GM21737 (cell line): Measurements from ENCODE around the gene CCNL2.
"Not testable (repeated sequence)": the region's sequence is repeated elsewhere in the genome, so short reads cannot be mapped to it uniquely, and the experiment has no call there.

Experiments
- ATAC-seq: cut with Tn5 transposase; IDR thresholded peaks from one replicate; pipeline ENCODE4 v1.9.1; 2021; ENCODE audit warnings: mild to moderate bottlenecking, moderate library complexity; ENCODE audit not compliant: unreplicated experiment

CCNL2 gene

DNA sequence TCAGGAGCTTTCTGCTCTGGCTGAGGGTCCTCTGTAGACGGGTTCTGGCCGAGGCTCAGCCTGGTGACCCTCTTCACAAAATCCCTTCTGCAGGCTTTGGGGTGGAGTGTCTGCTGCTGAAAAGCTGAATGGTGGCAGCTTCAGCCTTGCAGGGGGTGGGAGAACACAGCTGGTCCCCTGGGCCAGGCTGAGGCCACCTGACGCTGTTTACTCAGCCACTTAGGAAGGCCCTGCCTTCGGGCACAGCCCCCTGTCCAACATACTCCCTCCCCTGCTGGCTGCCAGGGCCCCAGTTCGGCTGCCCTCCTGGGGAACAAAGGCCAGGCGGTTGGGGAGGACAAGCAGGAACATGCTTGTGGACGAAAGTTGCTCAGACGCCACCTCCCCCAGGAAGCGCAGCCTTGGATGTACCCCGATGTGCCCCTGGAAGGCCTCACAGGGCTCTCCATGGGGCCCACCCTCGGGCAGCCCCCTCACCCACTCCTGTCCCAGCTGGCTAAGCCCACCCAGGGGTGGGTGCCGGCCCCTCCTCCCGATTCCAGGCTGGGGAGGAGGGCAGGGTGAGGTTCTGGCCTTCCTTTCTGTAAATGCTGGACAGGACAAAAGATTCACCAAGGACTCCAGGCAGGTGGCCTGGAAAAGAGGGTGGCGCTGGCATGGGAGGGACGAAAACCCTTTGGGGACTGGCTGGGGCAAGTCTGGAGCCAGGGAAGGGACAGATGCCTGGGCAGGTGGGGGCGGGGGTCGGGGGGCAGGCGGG, 22.2 kb upstream of the CCNL2 start, which contains the start of gene ANKRD65:
Gene ANKRD65 (minus strand): TSS at position 130 of the 760 bp plus-strand sequence. CDS start 271 bp downstream, outside the sequence.
- ATAC-seq: no peak

DNA sequence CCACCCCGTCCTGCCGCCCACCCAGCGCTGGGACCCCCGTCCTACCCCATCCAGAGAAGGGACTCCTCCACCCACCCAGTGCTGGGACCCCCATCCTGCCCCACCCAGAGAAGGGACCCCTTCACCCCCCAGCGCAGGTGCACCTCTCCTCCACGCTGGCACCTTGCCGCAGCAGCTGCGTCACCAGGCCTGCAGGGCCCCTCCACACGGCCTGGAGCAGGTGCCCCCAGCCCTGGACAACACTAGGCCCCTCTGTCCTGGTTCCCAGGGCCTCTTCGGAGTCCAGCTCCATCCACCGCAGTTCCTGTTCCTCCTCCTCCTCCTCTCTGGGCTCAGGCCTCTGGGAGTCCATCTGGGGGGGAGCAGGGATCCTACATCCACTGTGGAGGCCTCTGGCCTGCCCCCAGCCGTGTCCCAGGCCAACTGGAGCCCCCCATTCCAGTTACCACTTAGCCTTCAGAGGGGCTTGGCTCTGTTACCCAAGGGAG, 21.6 kb upstream of the CCNL2 start:
- no peak for ATAC-seq

DNA sequence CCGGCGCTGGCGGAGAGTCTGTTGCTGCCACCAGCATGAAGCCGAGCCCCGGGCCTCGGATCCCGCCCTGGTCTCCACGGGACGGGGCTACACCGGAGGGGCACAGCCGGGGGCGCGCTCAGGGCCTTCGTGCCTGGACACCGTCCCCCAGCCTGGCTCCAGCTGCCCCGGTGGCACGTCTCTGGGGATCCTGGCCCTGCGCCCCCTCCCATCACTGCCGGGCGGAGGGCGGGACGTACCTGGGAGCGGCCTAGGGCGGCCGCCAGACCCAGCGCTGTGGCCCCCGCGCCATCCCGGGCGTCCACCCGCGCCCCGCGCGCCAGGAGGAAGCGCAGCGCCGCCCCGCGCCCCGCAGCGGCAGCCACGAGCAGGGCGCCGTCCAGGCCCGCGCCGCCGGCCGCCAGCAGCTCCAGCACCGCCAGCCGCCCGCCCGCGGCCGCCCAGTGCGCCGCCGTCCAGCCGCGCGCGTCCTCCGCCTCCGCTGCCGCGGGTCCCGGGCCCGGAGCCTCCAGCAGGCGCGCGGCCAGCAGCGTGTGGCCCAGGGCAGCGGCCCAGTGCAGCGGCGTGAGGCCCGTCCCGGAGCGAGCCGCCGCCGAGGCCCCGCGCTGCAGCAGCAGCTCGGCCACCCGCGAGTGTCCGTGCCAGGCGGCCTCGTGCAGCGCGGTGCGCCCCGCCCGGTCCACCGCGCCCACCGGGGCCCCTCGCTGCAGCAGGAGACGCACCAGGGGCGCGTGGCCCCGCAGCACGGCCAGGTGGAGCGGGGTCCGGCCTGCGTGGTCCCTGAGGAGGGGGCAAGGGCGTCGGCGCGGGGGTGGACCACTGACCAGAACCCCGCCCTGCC, 20.9 kb upstream of the CCNL2 start:
- no peak for ATAC-seq

DNA sequence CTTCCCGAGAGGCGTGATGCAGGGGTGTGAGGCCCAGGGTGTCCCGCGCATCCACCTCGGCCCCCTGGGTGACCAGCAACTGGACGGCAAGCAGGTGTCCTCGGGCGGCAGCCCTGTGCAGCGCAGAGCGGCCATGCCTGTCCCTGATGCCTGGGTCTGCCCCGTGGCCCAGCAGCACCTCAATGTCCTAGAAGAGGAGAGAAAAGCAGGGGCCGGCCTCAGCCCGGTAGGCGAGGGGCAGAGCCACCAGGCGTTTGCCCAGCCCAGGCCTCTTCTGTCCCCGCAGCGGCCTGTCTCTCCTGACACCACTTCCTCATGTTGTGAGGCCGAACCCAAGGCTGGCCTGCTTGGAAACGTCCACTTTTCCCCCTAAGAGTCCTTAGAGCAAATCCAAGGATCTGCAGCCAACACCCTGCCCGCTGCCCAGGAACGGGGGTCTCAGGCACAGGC, 20.3 kb upstream of the CCNL2 start:
- ATAC-seq: no peak

DNA sequence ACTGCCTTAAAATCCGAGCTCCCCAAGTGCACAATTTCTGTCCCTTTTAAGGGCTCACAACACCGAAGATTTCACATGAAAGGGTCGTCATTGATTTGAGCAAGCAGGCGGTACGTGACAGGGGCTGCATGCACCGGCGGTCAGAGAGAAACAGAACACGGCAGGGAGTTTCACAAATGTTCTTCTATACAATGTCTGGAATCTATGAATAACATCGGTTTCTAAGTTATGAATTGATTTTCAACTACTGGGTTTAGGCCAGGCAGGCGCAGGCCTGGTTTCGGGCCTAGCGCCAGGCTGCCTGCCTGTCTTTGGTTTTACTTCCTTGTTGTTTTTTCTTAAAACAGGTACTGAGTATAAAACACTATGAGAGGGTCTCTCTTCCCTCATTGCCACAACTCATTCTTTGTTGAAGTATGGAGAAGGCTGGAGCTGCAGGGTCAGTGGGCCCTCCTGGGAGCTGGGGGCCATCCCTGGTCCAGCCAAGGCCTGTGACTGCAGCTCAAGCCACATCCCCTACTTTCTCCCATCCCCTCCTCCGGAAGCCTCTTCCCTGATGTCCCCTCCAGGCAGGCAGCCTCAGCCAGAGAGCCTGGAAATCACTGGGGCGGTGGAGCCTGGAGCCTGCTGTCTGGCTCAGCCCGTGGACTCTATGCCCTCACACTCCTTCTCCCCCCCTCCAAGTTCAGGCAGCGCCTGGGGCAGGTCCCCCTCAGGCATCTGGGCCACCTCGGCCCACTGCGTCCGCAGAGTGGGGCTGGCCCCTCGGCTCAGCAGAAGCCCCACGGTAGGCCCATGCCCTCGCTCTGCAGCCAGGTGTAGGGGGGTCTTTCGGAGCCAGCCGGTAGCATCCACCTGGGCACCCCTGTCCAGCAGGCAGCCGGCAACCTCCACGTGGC, 19.6 kb upstream of the CCNL2 start:
- no peak for ATAC-seq

DNA sequence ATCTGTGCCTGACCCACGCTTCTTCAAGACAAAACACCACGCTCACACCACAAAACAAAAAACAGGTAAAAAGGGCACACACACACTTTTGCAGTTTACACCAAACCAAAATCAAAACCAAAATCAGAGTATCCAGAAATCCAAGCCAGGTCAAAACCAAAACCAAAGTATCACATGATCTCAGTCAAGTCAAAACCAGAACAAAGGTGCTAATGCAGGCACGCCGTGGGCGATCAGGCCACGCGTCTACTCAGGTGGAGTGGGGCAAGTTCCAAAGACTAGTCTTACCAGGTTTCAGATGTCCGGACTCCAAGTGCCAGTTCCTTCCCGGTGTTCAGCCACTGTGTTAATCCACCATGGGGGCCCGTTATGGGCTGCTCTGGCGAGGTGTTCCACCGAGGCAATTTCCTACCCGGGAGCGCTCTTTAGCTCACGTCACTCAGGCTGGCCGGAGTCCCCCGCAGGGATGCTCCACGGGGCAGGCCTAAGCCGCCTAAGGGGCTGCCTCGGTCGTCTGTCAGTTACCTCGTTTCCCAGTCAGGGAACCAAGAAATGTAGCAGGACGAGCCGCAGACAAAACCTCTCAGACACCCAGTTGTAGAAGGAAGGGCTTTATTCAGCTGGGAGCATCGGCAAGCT, 18.8 kb upstream of the CCNL2 start:
- ATAC-seq: not testable (repeated sequence)

DNA sequence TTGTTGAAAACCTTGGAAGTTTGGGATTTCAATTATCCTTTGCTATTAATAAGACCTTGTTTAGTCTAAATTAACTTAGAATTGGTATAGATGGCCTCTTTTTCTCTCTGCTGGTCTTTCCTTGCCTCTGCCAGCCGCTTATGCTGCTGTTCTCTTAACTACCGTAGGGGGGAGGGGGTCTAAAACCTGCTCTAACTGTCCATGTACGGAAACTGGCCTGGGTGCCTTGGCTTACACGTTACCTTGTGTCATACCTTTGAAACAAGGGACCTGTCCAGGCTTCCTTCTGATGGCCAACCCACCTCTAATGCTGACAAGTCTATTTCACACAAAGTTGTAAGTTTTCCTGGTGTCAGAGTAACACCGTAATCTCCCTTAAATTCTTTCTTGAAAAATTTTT, 18.3 kb upstream of the CCNL2 start:
- not testable (repeated sequence) for ATAC-seq

DNA sequence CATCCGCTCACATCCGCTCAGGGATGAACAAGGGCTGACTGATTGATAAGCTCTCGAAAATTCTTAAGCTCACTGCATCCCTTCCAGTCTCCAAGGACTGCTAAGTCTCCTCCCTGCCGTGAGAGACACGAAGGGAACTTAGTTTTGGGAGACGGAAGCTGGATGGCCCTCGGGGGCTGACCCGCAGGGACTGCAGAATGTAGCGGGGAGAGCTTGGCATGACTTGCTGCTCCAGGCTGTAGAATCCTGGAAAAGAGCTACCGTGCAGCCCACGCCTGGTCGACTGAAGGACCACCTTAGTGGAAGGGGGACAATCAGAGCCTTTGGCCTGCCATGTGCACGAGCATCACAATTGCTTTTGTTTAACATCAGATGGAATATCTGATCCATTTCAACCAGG, 16.6 kb upstream of the CCNL2 start:
- no peak for ATAC-seq

DNA sequence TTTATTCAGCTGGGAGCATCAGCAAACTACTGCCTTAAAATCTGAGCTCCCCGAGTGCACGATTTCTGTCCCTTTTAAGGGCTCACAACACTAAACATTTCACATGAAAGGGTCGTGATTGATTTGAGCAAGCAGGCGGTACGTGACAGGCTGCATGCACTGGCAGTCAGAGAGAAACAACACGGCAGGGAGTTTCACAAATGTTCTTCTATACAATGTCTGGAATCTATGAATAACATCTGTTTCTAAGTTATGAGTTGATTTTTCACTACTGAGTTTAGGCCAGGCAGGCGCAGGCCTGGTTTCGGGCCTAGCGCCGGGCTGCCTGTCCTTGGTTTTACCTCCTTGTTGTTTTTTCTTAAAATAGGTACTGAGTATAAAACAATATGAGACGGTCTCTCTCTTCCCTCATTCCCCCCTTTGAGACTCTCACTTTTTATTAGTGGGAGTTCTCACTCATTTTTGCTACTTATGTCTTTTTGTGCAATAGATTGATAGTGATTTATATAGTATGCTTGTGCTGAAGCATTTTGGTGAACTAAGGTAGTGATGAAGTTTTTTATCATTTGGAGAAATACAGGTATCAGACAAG, 13.3 kb upstream of the CCNL2 start:
- not testable (repeated sequence) for ATAC-seq

DNA sequence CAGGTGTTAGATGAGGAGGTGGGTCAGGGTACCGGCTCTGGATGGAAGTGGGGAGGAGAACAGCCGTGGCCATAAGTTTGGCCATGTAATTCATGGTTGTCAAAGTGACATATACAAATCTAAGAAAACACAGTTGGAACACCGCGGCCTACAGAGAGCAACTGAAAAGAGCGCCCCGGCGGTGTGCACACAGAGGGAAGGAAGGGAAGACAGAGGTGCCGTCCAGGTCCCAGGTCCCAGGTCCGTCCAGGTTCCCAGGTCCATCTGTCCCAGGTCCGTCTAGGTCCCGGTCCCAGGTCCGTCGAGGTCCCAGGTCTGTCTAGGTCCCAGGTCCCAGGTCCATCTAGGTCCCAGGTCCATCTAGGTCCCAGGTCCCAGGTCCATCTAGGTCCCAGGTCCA, 12.5 kb upstream of the CCNL2 start:
- no peak for ATAC-seq

DNA sequence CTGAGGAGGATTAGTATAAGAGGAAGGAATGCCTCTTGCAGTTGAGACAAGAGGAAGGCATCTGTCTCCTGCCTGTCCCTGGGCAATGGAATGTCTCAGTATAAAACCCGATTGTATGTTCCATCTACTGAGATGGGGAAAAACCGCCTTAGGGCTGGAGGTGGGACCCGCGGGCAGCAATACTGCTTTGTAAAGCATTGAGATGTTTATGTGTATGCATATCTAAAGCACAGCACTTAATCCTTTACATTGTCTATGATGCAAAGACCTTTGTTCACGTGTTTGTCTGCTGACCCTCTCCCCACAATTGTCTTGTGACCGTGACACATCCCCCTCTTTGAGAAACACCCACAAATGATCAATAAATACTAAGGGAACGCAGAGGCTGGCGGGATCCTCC, 11.1 kb upstream of the CCNL2 start:
- ATAC-seq: not testable (repeated sequence)

DNA sequence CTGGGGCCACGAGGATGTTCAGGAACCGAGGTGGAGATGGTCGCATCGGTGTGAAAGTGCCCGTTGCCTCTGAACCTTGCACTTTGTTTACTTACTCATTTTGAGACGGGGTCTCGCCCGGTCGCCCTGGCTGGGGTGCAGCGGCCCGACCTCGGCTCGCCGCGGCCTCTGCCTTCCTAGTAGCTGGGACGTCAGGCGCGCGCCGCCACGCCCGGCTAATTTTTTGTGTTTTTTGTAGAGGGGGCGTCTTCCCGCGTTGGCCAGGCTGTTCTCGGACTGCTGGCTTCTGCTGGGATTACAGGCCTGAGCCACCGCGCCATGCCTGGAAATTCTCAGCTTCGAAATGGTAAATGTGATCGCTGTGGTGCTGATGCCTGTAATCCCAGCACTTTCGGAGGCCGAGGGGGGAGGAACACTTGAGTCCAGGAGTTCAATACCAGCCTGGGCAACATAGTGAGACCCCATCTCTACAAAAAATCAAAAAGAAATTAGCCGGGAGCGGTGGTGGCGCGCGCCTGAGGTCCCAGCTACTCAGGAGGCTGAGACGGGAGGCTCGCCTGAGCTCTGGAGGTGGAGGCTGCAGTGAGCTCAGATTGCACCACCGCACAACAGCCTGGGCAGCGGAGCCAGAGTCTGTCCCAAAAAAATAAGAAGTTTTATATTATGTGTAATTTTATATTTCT, 8.6 kb upstream of the CCNL2 start:
- peak; percentile 15 for ATAC-seq

DNA sequence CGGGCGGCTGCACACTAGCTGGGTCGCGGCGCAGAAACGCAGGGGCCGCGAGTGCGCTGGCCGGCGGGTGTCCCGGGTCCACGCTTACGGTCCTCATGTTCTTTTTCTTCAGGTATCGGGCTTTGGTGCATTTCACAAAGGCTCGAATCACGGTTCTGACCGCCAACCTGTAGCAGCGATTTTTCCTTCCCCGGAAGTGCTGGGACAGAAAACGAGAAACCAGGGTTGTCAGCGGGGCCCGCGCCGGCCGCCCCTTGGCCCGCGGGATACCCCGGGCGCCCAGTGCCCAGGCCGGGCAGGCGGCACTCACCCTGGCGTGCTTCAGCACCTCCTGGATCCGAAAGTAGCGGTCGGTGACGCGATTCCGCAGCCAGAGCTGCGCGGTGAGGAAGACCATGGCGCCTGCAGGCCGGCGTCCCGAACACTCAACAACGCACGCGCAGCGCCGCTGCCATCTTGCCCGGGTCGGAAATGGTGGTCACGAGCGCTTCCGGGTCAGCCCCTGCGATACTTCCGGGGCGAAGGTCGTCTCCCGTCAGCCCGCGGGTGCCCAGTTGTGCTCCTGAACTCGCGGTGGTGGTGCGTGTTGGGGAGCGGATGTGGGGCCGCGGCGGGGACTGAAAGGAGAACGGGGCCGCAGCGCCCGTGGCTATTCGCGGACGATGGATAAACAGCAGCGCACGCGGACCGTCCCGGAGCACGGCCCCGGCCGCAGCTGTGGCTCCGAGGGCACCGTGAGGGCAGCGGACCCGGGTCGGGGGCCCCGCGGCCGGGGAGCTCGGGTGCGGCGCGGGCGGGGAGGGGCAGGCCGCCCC, 7.9 kb upstream of the CCNL2 start, which contains the start of gene MRPL20:
Gene MRPL20 (minus strand): TSS at position 473 of the 815 bp plus-strand sequence. CDS start 76 bp downstream, at position 397.
- peak; percentile 77 for ATAC-seq

DNA sequence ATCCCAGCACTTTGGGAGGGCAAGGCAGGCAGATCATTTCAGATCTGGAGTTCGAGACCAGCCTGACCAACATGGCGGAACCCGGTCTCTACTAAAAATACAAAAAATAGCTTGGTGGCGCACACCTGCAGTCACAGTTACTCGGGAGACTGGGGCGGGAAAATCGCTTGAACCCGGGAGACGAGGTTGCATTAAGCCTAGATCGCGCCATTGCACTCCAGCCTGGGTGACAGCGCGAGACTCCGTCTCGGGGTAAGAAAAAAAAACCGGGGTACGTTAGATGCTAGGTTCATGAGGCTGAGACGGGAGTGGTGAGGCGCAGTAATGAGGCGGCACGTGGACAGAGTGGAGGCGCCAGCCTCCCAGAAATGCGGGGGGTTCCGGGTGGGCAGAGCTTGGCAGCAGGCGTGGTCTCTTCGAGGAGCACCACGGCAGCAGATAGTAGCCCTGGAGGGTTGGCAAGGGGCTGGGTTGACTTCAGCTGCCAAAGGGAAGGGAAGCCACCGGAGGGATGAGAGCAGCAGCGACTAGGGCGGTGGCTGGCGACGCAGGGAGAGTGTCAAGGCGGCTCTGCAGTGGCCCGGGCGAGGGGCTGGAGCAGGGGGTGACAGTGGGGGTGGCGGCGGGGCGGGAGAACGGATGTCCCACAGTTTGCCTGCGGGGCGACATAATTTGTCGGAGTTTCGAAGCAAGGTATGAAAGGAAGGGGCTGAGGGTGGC, 7.1 kb upstream of the CCNL2 start:
- ATAC-seq: no peak

DNA sequence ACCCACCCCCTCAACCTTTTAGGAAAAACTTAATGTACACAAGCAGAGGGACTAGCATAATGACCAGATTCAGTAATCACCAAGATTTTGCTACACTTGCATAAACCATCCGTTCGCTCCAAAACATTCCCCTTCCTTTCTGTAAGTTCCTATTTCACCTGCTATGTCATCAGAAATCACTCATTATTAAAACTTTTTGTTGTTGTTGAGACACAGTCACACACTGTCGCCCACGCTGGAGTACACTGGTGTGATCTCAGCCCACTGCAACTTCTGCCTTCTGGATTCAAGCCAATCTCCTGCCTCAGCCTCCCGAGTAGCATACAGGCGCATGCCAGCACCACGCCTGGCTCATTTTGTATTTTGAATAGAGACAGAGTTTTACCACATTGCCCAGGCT, 4.5 kb upstream of the CCNL2 start:
- no peak for ATAC-seq

DNA sequence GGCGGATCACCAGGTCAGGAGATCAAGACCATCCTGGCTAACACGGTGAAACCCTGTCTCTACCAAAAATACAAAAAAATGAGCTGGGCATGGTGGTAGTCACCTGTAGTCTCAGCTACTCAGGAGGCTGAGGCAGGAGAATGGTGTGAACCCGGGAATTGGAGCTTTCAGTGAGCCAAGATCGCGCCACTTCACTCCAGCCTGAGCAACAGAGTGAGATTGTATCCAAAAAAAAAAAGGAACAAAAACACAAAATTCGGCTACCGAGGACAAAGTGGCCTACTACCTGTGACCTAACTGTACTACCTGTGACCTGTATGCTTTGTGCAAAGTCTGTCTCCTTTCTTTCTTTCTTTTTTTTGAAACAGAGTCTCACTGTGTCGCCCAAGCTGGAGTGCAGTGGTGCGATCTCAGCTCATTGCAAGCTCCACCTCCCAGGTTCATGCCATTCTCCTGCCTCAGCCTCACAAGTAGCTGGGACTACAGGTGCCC, 3.8 kb upstream of the CCNL2 start:
- ATAC-seq: not testable (repeated sequence)

DNA sequence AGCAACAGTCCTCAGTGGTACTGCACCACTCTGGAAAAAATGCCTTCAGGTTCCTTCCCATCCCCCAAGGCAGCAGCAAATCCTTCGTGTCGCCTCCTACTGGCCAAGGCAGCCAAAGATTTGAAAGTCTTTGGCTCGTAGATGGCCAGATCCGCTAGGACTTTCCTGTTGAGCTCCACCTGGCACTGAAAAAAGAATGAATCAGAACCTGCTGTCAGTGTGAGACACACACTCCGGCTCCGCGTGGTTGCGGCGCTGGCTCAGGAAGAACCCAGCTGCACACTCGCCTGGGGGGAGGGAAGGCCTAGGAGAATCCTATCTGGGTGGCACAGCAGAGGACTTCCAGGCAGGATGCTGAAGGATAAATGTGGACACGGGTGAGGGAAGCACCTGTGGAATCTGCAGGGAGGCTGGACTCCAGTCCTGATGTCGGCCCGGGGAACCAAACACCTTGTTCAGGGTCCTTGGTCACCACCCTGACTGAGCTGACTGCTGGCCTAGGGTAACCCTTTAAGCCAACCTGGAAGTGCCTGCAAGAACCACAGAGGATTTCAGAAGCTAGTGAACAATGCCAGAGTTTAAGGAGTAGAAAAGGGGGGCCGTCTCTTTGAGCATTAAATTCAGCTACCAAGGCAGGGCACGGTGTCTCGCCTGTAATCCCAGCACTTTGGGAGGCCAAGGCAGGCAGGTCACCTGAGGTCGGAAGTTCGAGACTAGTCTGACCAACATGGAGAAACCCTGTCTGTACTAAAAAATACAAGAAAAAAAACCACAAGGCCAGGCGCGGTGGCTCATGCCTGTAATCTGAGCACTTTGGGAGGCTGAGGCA, 3.2 kb upstream of the CCNL2 start:
- ATAC-seq: no peak
